ENCODE results near the gene OR52B6.

DNA sequence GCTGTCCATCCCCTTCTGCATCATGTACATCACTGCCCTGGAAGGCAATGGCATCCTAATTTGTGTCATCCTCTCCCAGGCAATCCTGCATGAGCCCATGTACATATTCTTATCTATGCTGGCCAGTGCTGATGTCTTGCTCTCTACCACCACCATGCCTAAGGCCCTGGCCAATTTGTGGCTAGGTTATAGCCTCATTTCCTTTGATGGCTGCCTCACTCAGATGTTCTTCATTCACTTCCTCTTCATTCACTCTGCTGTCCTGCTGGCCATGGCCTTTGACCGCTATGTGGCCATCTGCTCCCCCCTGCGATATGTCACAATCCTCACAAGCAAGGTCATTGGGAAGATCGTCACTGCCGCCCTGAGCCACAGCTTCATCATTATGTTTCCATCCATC lies 337 bp downstream of the OR52B6 start:
- TF ChIP-seq, protein P1, sequence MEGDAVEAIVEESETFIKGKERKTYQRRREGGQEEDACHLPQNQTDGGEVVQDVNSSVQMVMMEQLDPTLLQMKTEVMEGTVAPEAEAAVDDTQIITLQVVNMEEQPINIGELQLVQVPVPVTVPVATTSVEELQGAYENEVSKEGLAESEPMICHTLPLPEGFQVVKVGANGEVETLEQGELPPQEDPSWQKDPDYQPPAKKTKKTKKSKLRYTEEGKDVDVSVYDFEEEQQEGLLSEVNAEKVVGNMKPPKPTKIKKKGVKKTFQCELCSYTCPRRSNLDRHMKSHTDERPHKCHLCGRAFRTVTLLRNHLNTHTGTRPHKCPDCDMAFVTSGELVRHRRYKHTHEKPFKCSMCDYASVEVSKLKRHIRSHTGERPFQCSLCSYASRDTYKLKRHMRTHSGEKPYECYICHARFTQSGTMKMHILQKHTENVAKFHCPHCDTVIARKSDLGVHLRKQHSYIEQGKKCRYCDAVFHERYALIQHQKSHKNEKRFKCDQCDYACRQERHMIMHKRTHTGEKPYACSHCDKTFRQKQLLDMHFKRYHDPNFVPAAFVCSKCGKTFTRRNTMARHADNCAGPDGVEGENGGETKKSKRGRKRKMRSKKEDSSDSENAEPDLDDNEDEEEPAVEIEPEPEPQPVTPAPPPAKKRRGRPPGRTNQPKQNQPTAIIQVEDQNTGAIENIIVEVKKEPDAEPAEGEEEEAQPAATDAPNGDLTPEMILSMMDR (IDR thresholded peaks at IDR 0.05; ENCODE audit: low read depth, low read length, poor library complexity, severe bottlenecking): no peak
- TF ChIP-seq EZH2phosphoT487 (IDR thresholded peaks at IDR 0.05; ENCODE audit: borderline replicate concordance, low read length): no peak

All from DOHH2 (cell line).